GM19452 (cell line): ENCODE results near the gene C3orf22.
"Not testable (repeated sequence)": the region's sequence is repeated elsewhere in the genome, so short reads cannot be mapped to it uniquely, and the experiment has no call there.

ENCODE experiments used
- ATAC-seq: cut with Tn5 transposase; IDR thresholded peaks from one replicate; pipeline ENCODE4 v1.9.1; 2021; ENCODE audit not compliant: unreplicated experiment

C3orf22 gene

DNA sequence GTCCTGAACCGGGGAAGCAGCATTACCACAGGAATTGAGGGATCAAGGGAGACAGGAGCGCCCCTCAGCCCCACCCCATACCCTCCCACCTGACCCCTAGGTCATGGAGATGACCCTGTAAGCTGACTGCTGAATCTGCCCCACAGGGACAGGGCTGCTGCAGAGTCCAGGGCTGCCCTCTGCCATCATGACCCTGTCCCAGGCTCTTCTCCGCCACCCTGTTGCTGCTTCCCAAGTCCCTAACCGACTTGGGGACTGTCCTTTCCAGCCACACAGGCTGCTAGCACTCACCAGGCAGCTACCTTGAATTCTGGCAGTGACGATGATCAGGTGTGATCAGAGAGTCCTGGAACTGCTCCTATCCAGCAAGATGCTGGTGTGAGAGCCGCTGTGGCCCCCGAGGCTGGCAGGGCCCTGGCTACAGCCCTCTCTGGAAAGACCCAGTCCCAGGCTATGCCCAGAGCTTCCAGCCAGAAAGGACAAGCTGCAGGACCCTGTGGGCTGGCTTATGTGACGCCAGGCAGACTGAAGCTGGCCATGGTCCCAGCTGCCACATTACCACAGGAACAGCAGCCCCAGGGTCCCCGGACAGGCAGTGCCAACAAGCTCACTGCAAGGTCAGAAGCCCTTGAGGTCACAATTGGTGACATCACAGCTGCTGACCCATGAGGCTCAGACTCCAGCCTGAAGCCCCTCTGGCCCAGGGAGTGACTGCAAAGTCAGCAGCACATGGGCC is at the start of gene C3orf22:
C3orf22 (minus strand) TSS at position 597 of the 736 bp plus-strand sequence. CDS start 5,542 bp downstream, outside the sequence.
- no peak for ATAC-seq

DNA sequence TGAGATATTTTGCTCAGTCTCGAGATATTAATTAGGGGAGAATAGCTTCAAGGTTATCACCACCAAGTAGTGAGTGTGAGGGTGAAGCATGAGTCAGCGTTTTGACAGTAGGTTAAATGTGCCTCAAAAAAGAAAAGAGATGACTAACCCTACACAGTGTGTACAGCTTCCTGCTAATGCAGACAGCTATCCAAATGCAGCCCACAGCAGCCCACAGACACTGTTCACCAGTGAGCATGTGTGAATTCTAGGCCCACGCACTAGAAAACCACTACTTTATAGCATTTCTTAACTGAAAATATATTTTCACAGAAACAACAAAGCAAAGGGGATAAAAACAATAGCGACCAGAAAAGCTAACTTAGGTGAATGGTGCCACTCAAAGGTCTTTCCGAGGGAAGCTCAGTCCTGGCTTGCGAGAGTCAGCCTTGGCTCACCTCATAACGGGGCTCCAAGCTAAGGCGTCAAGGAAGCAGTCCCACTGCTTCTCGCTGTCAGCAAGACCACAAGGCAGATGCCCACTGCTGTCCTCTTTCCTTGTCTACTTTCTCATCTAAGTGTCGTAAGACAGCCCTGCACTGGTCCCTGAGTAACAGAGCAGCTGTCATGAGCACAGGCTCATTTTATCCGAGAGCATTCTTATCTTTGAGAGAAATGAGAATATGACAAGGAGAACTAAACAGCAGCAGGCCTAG is 48.6 kb upstream of the C3orf22 start:
- ATAC-seq = no peak

DNA sequence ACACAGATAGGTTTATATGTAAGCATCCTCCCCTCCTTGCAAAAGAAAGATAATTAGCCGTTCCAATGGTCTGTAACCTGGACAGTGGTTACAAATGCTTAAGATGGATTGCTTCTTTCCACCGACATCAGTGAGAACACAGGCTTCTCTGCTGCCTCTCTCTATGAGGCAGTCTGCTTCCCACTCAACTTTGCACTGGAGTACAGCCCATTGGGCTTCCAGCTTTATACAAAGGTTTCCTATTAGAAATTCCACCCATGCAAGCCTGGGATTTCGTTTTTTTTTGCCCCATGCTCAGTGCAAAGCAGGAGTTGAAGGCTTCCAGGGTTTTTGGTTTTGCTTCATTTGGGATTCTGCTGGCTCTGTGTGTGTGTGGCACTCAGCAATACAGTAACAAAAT is 47.3 kb upstream of the C3orf22 start:
- ATAC-seq = no peak

GRCh38 chr3:126604691-126605090 is 46.0 kb upstream of the C3orf22 start:
- ATAC-seq = no peak

GRCh38 chr3:126599101-126599500 is 40.4 kb upstream of the C3orf22 start:
- no peak for ATAC-seq

- not testable (repeated sequence) for ATAC-seq
These were observed 36.7 kb upstream of the C3orf22 start for GRCh38 chr3:126595479-126595878.

GRCh38 chr3:126591515-126591914 is 32.8 kb upstream of the C3orf22 start:
- not testable (repeated sequence) for ATAC-seq

- ATAC-seq = no peak
These were observed 23.6 kb upstream of the C3orf22 start for GRCh38 chr3:126582311-126582710.

DNA sequence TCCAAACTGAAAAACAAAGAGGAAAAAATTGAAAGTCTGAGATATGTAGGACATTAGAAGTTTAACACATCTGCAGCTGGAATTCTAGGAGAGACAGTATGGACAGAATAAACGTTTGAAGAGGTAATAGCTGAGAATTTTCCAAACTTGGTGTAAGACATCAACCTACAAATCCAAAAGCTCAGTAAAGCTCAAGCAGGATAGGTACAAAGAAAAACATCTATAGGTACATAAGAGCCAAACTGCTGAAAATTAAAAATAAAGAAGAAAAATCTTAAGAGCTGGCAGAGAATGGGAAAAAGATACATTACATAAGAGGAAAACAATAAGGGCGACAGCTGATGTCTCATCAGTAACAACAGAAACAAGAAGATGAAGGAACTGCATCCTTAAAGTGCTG is 22.8 kb upstream of the C3orf22 start:
- no peak for ATAC-seq

GRCh38 chr3:126580746-126581145 is 22.0 kb upstream of the C3orf22 start:
- no peak for ATAC-seq

GRCh38 chr3:126578702-126579101 is 20.0 kb upstream of the C3orf22 start:
- ATAC-seq = no peak

DNA sequence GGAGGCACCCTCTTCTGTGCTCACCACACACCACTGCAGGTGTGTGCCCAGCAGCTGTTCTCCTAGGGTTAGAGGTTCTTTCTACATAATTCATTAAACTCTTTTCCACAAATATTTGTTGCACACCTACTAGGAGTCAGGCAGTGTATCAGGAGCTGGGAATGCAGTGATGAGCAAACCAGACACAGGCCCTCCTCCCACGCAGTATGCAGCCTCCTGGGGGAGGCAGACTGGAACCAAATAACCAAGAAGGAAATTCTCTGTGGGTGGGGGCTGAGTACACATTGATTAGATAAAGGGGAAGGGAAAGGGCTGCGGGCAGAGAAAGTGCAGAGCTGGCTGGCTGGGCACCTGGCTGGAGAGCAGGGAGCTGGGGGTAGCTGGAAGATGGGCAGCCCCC is 18.5 kb upstream of the C3orf22 start:
- no peak for ATAC-seq

DNA sequence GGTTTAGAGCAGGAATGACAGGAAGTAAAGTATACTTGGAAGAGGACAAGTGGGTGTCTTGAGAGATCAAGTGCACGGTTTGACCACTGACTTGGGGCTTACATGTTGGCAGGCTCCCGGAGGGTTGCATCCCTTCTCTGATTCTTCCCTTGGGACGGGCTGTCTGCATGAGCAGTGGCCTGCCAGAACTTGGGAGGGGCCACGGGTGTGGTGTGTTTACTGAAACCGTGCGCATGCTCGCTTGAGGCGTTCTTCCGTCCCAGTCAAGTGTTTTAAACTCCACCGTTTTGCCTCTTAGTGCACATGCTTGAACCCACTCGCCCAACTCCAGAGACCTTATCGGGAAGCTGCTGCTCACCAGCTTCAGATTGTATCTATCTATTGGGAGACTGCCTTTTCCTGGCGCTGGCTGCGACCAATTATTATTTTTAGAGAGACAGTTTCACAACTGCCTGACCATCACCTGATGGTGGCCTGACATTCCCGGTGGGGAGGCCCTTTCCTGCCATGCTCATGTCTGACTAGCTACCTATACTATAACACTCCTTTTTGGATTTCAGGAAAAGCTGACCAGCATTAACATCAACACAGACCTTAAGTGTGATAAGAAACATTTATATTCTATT is 14.9 kb upstream of the C3orf22 start:
- ATAC-seq = no peak

DNA sequence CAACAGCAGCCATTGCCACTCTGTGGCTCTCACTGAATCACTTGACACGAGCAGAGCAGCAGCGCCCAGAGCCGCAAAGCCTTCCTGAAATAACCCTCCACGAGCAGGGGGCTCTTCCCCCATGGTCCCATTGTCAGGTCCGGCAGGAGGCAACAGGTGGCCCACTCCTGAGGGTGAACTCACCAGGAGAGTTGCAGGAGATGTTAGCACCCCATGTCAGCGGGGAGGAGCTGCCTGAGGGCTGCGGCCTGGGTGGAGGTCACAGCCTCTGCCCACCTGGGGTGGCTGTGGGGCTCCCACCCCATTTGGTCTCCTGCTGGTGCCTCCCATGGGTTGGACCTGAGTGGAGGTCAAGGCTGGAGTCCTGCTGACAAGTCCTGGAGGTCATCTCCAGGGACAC is 12.3 kb upstream of the C3orf22 start:
- ATAC-seq = no peak

GRCh38 chr3:126570103-126570541 is 11.4 kb upstream of the C3orf22 start:
- ATAC-seq = no peak

- ATAC-seq = no peak
These were observed 10.8 kb upstream of the C3orf22 start for GRCh38 chr3:126569390-126569975.

DNA sequence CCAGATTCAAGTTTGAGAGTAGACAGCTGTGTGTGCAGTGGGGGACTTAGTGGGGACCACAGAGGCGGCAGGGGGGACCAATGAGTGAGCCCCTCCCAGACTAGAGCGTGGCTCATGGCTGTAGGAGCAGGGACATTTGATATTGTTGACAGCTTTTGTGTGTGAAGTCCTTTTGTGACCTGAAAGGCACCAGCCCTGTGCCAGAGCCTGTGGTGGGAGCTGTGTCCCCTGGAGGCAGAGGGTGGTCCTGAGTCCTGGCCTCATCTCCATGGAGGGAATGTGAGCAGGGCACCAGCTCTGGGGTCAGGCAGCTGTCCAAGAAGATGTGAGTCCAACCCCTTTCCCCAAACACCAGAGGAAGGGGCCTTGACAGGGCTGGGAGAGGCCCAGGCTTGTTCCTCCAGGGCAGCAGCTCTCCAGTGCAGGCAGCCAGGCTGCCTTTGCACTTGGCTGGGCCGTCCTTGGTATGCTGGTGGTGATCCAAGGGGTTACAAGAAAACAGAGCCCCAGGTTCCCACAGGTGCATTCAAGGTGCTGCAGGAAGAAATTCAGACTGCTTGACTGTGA is 10.1 kb upstream of the C3orf22 start:
- no peak for ATAC-seq

DNA sequence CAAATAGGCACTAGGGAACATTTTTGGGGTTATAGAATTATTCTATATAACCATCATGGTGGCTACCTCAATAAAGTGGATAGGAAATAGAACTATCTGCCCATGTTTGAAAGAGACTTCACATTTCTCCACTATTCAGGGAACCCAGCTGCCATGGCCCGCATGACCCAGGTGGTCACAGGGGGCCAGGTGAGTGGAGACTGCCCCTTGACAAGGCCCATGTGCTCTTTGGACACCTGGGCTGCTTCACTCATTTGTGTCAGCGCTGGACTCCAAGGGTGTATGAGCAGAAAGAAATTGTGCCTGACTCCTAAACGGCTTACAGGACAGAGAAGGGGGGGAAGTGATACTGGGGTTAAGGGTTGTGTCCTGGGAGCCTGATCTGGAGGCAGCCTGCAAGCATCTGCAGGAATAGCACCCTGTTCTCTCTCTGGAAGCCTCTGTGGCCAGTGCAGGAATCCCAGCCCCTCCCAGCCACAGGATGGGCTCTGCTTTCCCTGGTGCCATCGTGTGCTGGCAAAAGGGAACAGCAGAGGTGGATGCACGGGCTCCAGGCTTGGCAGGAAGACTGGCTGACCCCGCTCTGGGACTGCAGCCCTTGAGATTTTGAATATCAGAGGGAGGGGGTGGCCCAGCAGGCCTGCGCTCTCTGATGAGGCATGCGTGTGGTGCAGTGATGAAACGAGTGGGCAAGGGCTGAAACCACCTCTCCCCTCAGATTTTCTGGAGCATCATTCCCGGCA is 9.1 kb upstream of the C3orf22 start:
- no peak for ATAC-seq

- no peak for ATAC-seq
These were observed 4.1 kb upstream of the C3orf22 start for GRCh38 chr3:126562737-126563276.

GRCh38 chr3:126557761-126558160 is 971 bp downstream of the C3orf22 start:
- no peak for ATAC-seq
